Neural cell (in vitro differentiated cells): ENCODE measurements around the gene DGKI. TPM values are rescaled to one million over a fixed set of nuclear protein-coding genes. Genes with fewer than 3 reads are reported as not detected.

ENCODE experiments used
- H2AFZ ChIP-seq: fragments of 200-600, 300-800 bp; sonication (generic), shearing (Covaris generic); 2 replicates; pipeline ENCODE4 v1.6.0; 2014; ENCODE audit warnings: low read depth, mild to moderate bottlenecking, antibody characterized with exemption, low read length, moderate library complexity
- H3F3A ChIP-seq: fragments of 200-600 bp; shearing (Covaris generic); 2 replicates; pipeline ENCODE4 v1.6.1; 2016; ENCODE audit warnings: mild to moderate bottlenecking, moderate library complexity, mixed read lengths, antibody characterized with exemption, low read length; ENCODE audit not compliant: insufficient read depth, poor library complexity, severe bottlenecking
- H3K27ac ChIP-seq: fragments of 200-600, 300-800 bp; sonication (generic), shearing (Covaris generic); 2 replicates; pipeline ENCODE4 v1.5.1; 2014; ENCODE audit warnings: mild to moderate bottlenecking, low read length, moderate library complexity
- H3K27me3 ChIP-seq: fragments of 300-800, 200-600 bp; sonication (generic), shearing (Covaris generic); 2 replicates; pipeline ENCODE4 v1.6.0; 2014; ENCODE audit warnings: mild to moderate bottlenecking, low read depth, low read length, moderate library complexity; ENCODE audit not compliant: insufficient read depth
- H3K36me3 ChIP-seq: fragments of 300-800, 200-600 bp; sonication (generic), shearing (Covaris generic); 2 replicates; pipeline ENCODE4 v1.5.1; 2014; ENCODE audit warnings: mild to moderate bottlenecking, antibody characterized with exemption, low read length, moderate library complexity; ENCODE audit not compliant: insufficient read depth
- H3K4me2 ChIP-seq: fragments of 300-800, 200-600 bp; sonication (generic), shearing (Covaris generic); 2 replicates; pipeline ENCODE4 v1.6.0; 2014; ENCODE audit warnings: mild to moderate bottlenecking, low read length
- H3K4me3 ChIP-seq: fragments of 300-800, 200-600 bp; sonication (generic), shearing (Covaris generic); 2 replicates; pipeline ENCODE4 v1.5.1; 2014; ENCODE audit warnings: mild to moderate bottlenecking, low read length, moderate library complexity
- H3K79me2 ChIP-seq: fragments of 200-600 bp; shearing (Covaris generic); replicated peaks from 2 replicates; pipeline ENCODE4 v1.6.0; 2014; ENCODE audit warnings: mild to moderate bottlenecking, low read length, moderate library complexity; ENCODE audit not compliant: insufficient read depth
- H3K9ac ChIP-seq: fragments of 300-800, 200-600 bp; sonication (generic), shearing (Covaris generic); 2 replicates; pipeline ENCODE4 v1.6.1; 2016; ENCODE audit warnings: mild to moderate bottlenecking, low read length, mixed read lengths
- H3K9me2 ChIP-seq: fragments of 200-600 bp; shearing (Covaris generic); 2 replicates; pipeline ENCODE4 v1.6.1; 2016; ENCODE audit warnings: mild to moderate bottlenecking, low read length, mixed read lengths; ENCODE audit not compliant: insufficient read depth
- H3K9me3 ChIP-seq: fragments of 200-600, 300-800 bp; sonication (generic), shearing (Covaris generic); 2 replicates; pipeline ENCODE4 v1.6.1; 2016; ENCODE audit warnings: mild to moderate bottlenecking, mixed run types, low read length, moderate library complexity, mixed read lengths
- H4K20me1 ChIP-seq: fragments of 200-600 bp; shearing (Covaris generic); 2 replicates; pipeline ENCODE4 v1.6.1; 2016; ENCODE audit warnings: mild to moderate bottlenecking, mixed run types; ENCODE audit not compliant: insufficient read depth
- EP300 ChIP-seq: fragments of 450-650 bp; conservative IDR thresholded peaks from 2 replicates; pipeline ENCODE4 v1.6.1; 2014; ENCODE audit warnings: antibody characterized with exemption, mild to moderate bottlenecking, moderate library complexity; ENCODE audit not compliant: poor library complexity, severe bottlenecking
- EZH2 ChIP-seq: fragments of 200-600, 300-800 bp; shearing (Covaris generic), sonication (generic); IDR thresholded peaks from 2 replicates; pipeline ENCODE4 v1.6.1; 2014; ENCODE audit warnings: antibody characterized with exemption, low read length, borderline replicate concordance, mild to moderate bottlenecking; ENCODE audit not compliant: insufficient read depth, poor library complexity, severe bottlenecking
- MXI1 ChIP-seq: fragments of 450-650 bp; conservative IDR thresholded peaks from 2 replicates; pipeline ENCODE4 v1.6.1; 2014; ENCODE audit warnings: antibody characterized with exemption, mild to moderate bottlenecking; ENCODE audit not compliant: poor library complexity, severe bottlenecking
- POLR2AphosphoS5 ChIP-seq: IDR thresholded peaks from 2 replicates; pipeline ENCODE4 v1.6.1; 2012
- RAD21 ChIP-seq: fragments of 450-650 bp; conservative IDR thresholded peaks from 2 replicates; pipeline ENCODE4 v1.6.1; 2014; ENCODE audit warnings: antibody characterized with exemption, mild to moderate bottlenecking, moderate library complexity
- SMC3 ChIP-seq: fragments of 450-650 bp; conservative IDR thresholded peaks from 2 replicates; pipeline ENCODE4 v1.6.1; 2014; ENCODE audit warnings: antibody characterized with exemption, mild to moderate bottlenecking, moderate library complexity; ENCODE audit not compliant: poor library complexity
- TAF1 ChIP-seq: IDR thresholded peaks from 2 replicates; pipeline ENCODE4 v1.6.1; 2012; ENCODE audit warnings: low read depth
- polyA plus RNA-seq: library from polyadenylated mRNA; depleted of rRNA; stranded (reverse); fragments of >200 nt; gene quantifications from 2 replicates; pipeline ENCODE4 v1.2.3, GENCODE V29; 2014
- TF ChIP-seq, protein P1 (sequence below): fragments of 450-650 bp; IDR thresholded peaks from 2 replicates; pipeline ENCODE4 v1.5.1; 2014; ENCODE audit warnings: antibody characterized with exemption, mild to moderate bottlenecking, moderate library complexity; ENCODE audit not compliant: poor library complexity, severe bottlenecking
- TF ChIP-seq, protein P2 (sequence below): IDR thresholded peaks from 2 replicates; pipeline ENCODE4 v1.6.1; 2012; ENCODE audit warnings: borderline replicate concordance

DGKI gene
- polyA plus RNA-seq, 1 donor from 2014 or later = 15.8 TPM

DNA sequence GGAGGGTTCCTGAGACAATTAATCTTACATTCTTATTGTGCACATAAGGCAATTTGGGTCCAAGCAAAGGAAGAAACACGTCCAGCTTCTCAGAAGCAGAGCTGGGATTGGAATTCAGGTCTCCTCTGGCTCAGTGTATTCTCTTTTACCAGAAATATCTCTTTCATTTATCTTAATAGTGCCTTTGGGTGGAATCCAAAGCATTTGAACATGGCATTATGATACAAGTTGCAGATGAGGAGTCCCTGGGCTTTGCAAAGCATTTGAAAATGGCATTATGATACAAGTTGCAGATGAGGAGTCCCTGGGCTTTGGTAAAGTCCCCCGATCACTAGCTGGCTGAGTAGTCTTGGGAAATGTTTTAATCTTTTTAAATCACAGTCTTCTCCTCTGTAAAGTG is 473.3 kb downstream of the DGKI start:
- no peak overlapping the region for H3K4me3 ChIP-seq
- no peak overlapping the region for H3K9ac ChIP-seq
- no peaks in the 10 kb centered on the region for H4K20me1 ChIP-seq
- no peaks in the 10 kb centered on the region for H3K79me2 ChIP-seq
- no peaks in the 10 kb centered on the region for H3K9me3 ChIP-seq
- H3K36me3 ChIP-seq = no peaks in the 10 kb centered on the region
- H3K27ac ChIP-seq = no peak overlapping the region
- H3K4me2 ChIP-seq = no peak overlapping the region
- no peak for TF ChIP-seq RAD21
- TF ChIP-seq TAF1 = no peak
- no peak for TF ChIP-seq POLR2AphosphoS5
- TF ChIP-seq MXI1 = no peak
- TF ChIP-seq SMC3 = no peak
- no peak for TF ChIP-seq EZH2
- TF ChIP-seq, protein P1, sequence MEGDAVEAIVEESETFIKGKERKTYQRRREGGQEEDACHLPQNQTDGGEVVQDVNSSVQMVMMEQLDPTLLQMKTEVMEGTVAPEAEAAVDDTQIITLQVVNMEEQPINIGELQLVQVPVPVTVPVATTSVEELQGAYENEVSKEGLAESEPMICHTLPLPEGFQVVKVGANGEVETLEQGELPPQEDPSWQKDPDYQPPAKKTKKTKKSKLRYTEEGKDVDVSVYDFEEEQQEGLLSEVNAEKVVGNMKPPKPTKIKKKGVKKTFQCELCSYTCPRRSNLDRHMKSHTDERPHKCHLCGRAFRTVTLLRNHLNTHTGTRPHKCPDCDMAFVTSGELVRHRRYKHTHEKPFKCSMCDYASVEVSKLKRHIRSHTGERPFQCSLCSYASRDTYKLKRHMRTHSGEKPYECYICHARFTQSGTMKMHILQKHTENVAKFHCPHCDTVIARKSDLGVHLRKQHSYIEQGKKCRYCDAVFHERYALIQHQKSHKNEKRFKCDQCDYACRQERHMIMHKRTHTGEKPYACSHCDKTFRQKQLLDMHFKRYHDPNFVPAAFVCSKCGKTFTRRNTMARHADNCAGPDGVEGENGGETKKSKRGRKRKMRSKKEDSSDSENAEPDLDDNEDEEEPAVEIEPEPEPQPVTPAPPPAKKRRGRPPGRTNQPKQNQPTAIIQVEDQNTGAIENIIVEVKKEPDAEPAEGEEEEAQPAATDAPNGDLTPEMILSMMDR = no peak
- TF ChIP-seq EP300 = no peak
- TF ChIP-seq, protein P2, sequence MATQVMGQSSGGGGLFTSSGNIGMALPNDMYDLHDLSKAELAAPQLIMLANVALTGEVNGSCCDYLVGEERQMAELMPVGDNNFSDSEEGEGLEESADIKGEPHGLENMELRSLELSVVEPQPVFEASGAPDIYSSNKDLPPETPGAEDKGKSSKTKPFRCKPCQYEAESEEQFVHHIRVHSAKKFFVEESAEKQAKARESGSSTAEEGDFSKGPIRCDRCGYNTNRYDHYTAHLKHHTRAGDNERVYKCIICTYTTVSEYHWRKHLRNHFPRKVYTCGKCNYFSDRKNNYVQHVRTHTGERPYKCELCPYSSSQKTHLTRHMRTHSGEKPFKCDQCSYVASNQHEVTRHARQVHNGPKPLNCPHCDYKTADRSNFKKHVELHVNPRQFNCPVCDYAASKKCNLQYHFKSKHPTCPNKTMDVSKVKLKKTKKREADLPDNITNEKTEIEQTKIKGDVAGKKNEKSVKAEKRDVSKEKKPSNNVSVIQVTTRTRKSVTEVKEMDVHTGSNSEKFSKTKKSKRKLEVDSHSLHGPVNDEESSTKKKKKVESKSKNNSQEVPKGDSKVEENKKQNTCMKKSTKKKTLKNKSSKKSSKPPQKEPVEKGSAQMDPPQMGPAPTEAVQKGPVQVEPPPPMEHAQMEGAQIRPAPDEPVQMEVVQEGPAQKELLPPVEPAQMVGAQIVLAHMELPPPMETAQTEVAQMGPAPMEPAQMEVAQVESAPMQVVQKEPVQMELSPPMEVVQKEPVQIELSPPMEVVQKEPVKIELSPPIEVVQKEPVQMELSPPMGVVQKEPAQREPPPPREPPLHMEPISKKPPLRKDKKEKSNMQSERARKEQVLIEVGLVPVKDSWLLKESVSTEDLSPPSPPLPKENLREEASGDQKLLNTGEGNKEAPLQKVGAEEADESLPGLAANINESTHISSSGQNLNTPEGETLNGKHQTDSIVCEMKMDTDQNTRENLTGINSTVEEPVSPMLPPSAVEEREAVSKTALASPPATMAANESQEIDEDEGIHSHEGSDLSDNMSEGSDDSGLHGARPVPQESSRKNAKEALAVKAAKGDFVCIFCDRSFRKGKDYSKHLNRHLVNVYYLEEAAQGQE = no peak
- no peaks in the 10 kb centered on the region for H3K27me3 ChIP-seq
- H2AFZ ChIP-seq = no peak overlapping the region
- no peaks in the 10 kb centered on the region for H3K9me2 ChIP-seq
- no peaks in the 10 kb centered on the region for H3F3A ChIP-seq

DNA sequence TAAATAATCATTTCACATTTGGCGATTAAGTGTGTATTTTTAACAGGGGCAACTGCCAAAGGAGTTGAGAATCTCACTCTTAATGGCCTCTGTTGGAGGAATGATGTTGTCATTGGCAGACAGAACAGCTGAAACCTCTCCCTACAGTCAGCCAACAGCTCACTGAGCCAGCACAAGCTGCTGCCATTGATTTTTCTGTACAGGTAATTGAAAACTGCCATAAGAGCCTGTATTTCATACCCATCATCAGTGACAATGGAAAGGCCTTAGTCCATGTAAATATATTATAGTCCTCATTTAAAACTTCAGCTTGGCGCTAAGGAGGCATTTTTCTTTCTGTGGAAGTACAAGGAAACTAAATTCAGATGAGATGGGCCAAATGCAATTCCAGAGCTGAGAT is 475.2 kb downstream of the DGKI start:
- H2AFZ ChIP-seq = no peak overlapping the region
- TF ChIP-seq, protein P1 = no peak
- no peak for TF ChIP-seq RAD21
- no peak for TF ChIP-seq TAF1
- no peak for TF ChIP-seq EZH2

More for the DNA sequence above, 475.2 kb downstream of the DGKI start:
- Histone ChIP-seq H3K36me3 (no peaks in the 10 kb centered on the region), H3K9me3 (no peaks in the 10 kb centered on the region), H3K27ac (no peak overlapping the region), H3K4me3 (no peak overlapping the region), H3K27me3 (no peaks in the 10 kb centered on the region), H3K79me2 (no peaks in the 10 kb centered on the region), H4K20me1 (no peaks in the 10 kb centered on the region), H3K4me2 (no peak overlapping the region), H3K9ac (no peak overlapping the region), H3F3A (no peaks in the 10 kb centered on the region), H3K9me2 (no peaks in the 10 kb centered on the region)
